Hepatocyte (in vitro differentiated cells): ENCODE measurements around the gene NTNG1. TPM values are rescaled to one million over a fixed set of nuclear protein-coding genes. Genes with fewer than 3 reads are reported as not detected.

Experiments
- DNase-seq: peaks from one replicate; pipeline ENCODE4 v3.0.0-alpha.2; 2016; ENCODE audit warnings: low spot score
- H2AFZ ChIP-seq: fragments of 200-600 bp; sonication (generic); 2 replicates; pipeline ENCODE4 v1.6.0; 2016; ENCODE audit warnings: antibody characterized with exemption, mild to moderate bottlenecking
- H3K27ac ChIP-seq: fragments of 200-600 bp; sonication (generic); 2 replicates; pipeline ENCODE4 v1.5.1; 2016; ENCODE audit warnings: mild to moderate bottlenecking
- H3K27me3 ChIP-seq: fragments of 200-600 bp; sonication (generic); 2 replicates; pipeline ENCODE4 v1.6.1; 2016
- H3K36me3 ChIP-seq: fragments of 200-600 bp; sonication (generic); replicated peaks from 2 replicates; pipeline ENCODE4 v1.5.1; 2016; ENCODE audit warnings: low read depth; ENCODE audit not compliant: insufficient read depth
- H3K4me1 ChIP-seq: fragments of 200-600 bp; sonication (generic); 2 replicates; pipeline ENCODE4 v1.5.1; 2016; ENCODE audit warnings: mild to moderate bottlenecking, moderate library complexity; ENCODE audit not compliant: insufficient read depth
- H3K4me2 ChIP-seq: fragments of 200-600 bp; sonication (generic); 2 replicates; pipeline ENCODE4 v1.6.0; 2016
- H3K4me3 ChIP-seq: fragments of 200-600 bp; sonication (generic); 2 replicates; pipeline ENCODE4 v1.5.1; 2016; ENCODE audit warnings: mild to moderate bottlenecking
- H3K79me2 ChIP-seq: fragments of 200-600 bp; sonication (generic); 2 replicates; pipeline ENCODE4 v1.6.0; 2017; ENCODE audit warnings: mild to moderate bottlenecking
- H3K9me2 ChIP-seq: fragments of 200-600 bp; sonication (generic); replicated peaks from 2 replicates; pipeline ENCODE4 v1.6.0; 2017; ENCODE audit warnings: mild to moderate bottlenecking; ENCODE audit not compliant: insufficient read depth
- H3K9me3 ChIP-seq: fragments of 200-600 bp; sonication (generic); 2 replicates; pipeline ENCODE4 v1.5.1; 2016; ENCODE audit warnings: low read depth, mild to moderate bottlenecking
- H4K20me1 ChIP-seq: fragments of 200-600 bp; sonication (generic); 2 replicates; pipeline ENCODE4 v1.6.0; 2016; ENCODE audit warnings: mild to moderate bottlenecking; ENCODE audit not compliant: insufficient read depth, poor library complexity, severe bottlenecking
- CTCF ChIP-seq: fragments of 200-600 bp; sonication (generic); IDR thresholded peaks from 2 replicates; pipeline ENCODE4 v1.5.1; 2016; ENCODE audit warnings: antibody characterized with exemption, mild to moderate bottlenecking; ENCODE audit not compliant: poor library complexity
- EZH2 ChIP-seq: fragments of 200-600 bp; sonication (generic); IDR thresholded peaks from 2 replicates; pipeline ENCODE4 v1.6.1; 2016; ENCODE audit warnings: antibody characterized with exemption, mild to moderate bottlenecking, borderline replicate concordance
- EZH2phosphoT487 ChIP-seq: fragments of 200-600 bp; sonication (generic); IDR thresholded peaks from one replicate; pipeline ENCODE4 v1.6.1; 2018; ENCODE audit warnings: antibody characterized with exemption, mild to moderate bottlenecking, low read depth, moderate library complexity; ENCODE audit not compliant: unreplicated experiment, severe bottlenecking
- WGBS: methylation state at CpG from one replicate; pipeline ENCODE4 v1.1.6; 2016; ENCODE audit warnings: low lambda C conversion rate; ENCODE audit errors: missing lambda C conversion rate; 5-methylcytosine and 5-hydroxymethylcytosine counted together
- polyA plus RNA-seq: library from polyadenylated mRNA; unstranded; fragments of >200 nt; fragmentation: Nextera tagmentation; extraction: Ambion mirVana; gene quantifications from 2 replicates; pipeline ENCODE4 v1.2.1, GENCODE V29; 2016
- total RNA-seq: library from RNA; depleted of rRNA; stranded (reverse); fragments of >200 nt; gene quantifications from 2 replicates; pipeline ENCODE4 v1.2.3, GENCODE V29; 2014

NTNG1 gene
- total and polyA plus RNA-seq, 2 experiments from 2014 or later = 1.4 to 3.9 TPM

GRCh38 chr1:107378426-107378825 lies 237.6 kb downstream of the NTNG1 start:
- Histone ChIP-seq H3K27me3 (no peaks in the 10 kb centered on the region), H3K27ac (no peak overlapping the region), H3K79me2 (no peaks in the 10 kb centered on the region), H3K4me3 (no peak overlapping the region), H2AFZ (no peak overlapping the region), H3K9me2 (no peaks in the 10 kb centered on the region), H3K4me1 (no peaks in the 10 kb centered on the region), H3K4me2 (no peak overlapping the region), H4K20me1 (no peaks in the 10 kb centered on the region), H3K9me3 (no peaks in the 10 kb centered on the region), H3K36me3 (no peaks in the 10 kb centered on the region)
- TF ChIP-seq EZH2phosphoT487 = no peak
- no peak for TF ChIP-seq EZH2
- TF ChIP-seq CTCF = no peak
- WGBS = 65% methylated on average over 4 of the region's 4 CpGs
- no peak for DNase-seq

- Histone ChIP-seq H4K20me1 (no peaks in the 10 kb centered on the region), H3K4me1 (no peaks in the 10 kb centered on the region), H2AFZ (no peak overlapping the region), H3K79me2 (no peaks in the 10 kb centered on the region), H3K36me3 (no peaks in the 10 kb centered on the region), H3K9me3 (no peaks in the 10 kb centered on the region), H3K4me2 (no peak overlapping the region), H3K27ac (no peak overlapping the region), H3K27me3 (no peaks in the 10 kb centered on the region), H3K4me3 (no peak overlapping the region), H3K9me2 (no peaks in the 10 kb centered on the region)
- 76% methylated on average over 2 of the region's 2 CpGs for WGBS
- DNase-seq = no peak
- TF ChIP-seq EZH2 (no peak), CTCF (no peak), EZH2phosphoT487 (no peak)
Measured at GRCh38 chr1:107378866-107379265, 238.0 kb downstream of the NTNG1 start.

GRCh38 chr1:107379826-107380225 lies 239.0 kb downstream of the NTNG1 start:
- Histone ChIP-seq H3K9me3 (no peaks in the 10 kb centered on the region), H3K4me1 (no peaks in the 10 kb centered on the region), H3K36me3 (no peaks in the 10 kb centered on the region), H3K4me3 (no peak overlapping the region), H3K4me2 (no peak overlapping the region), H2AFZ (no peak overlapping the region), H3K9me2 (no peaks in the 10 kb centered on the region), H3K27ac (no peak overlapping the region), H3K79me2 (no peaks in the 10 kb centered on the region), H3K27me3 (no peaks in the 10 kb centered on the region), H4K20me1 (no peaks in the 10 kb centered on the region)
- TF ChIP-seq EZH2phosphoT487 = no peak
- no peak for TF ChIP-seq CTCF
- no peak for TF ChIP-seq EZH2
- no peak for DNase-seq
